NCI-H1092 (cell line): ENCODE measurements around the gene ACTN2.

Experiments used
- DNase-seq: peaks from one replicate; lab custom pipeline; 2025; lab: John Stamatoyannopoulos, UW

ACTN2 gene

DNA sequence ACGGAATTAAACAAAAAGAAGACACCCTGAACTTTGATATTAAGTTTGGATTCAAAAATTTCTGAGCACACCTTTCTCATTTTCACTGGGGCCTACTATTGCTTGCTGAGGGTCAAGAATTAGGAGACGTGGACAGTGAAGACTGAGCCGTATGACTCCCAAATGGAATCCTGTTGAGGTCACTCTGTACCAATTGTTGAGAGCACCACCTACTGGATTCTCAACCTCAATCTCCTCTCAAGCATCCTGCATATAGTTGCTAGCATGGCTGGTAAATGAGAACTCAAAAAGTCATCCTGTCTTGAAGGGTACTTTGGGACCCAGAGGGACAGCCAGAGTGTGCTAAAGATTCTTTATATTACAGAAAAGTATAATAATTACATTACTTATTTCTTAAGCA is 88.6 kb downstream of the ACTN2 start:
- DNase-seq = peak; percentile 8

DNA sequence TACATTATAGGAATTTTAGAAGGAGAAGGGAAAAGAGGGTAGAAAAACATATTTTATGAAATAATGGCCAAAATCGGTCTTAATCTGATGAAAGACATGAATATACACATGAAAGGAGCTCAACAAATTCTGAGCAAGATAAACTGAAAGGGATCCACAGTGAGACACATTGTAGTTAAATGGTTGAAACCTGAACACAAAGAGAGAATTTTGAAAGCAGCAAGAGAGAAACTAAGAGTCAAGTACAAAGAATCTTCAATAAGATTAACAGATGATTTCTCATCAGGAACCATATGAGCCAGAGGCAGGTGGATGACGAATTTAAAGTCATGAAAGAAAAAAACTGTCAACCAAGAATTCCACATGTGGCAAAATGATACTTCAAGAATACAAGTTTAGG is 93.0 kb downstream of the ACTN2 start:
- DNase-seq = no peak

DNA sequence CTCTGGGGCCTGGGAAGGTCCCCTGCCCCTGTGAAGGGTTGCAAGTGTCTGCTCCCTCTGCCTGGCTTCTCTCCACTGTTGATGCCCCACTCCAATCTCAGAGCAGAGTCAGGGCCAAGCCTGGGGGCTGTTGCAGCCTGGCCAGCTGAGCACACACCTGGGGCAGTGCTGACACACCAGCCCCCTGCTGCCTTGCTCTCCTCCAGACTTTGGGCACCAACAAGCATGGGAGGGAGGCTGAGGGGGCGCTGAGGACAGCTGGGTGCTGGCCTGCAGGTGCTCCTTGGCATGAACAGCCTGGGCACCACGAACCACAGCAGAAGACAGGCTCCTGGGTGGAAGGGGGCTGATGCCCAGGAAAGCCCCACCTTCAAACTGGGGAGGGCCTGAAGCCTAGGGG is 99.2 kb downstream of the ACTN2 start:
- DNase-seq = no peak

DNA sequence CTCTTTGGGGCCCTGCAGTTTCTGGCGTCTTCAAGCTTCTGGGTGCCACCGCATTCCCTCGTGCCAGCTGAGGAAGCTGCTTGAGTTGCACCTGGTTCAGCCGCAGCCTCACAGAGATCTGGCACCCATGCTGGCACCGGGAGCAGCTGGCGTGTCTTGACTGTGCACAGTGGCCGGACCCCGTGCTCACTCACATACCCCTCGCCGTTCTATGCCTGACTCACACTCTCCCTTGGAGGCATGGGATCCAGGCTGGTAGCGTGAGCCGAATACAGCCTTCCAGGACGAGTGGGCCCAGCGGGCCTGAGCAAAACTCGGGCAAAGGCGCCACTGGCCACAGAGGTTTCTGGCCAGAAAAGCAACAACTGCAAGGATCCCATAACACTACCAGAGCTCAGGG is 100.2 kb downstream of the ACTN2 start:
- no peak for DNase-seq

DNA sequence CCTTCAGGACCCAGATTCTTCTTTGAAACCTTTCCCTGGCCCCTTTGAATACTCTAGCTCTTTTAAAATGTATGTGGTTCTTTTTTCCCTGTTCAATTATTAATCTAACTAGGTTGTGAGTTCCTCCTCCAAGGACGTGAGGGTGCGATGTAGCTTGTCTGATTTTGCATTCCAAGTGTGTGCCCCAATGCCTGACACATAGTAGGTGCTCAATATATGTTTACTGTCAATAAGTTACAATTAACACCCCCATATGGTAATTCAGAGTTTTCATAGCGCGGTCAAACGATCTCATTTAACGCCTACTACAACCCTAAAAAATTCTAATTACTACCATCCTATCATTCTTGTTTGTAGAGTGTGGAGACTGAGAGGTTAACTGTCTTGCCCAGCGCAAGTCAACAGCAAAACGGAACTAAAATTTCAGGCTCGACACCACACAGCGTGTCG is 108.3 kb downstream of the ACTN2 start:
- DNase-seq = no peak

DNA sequence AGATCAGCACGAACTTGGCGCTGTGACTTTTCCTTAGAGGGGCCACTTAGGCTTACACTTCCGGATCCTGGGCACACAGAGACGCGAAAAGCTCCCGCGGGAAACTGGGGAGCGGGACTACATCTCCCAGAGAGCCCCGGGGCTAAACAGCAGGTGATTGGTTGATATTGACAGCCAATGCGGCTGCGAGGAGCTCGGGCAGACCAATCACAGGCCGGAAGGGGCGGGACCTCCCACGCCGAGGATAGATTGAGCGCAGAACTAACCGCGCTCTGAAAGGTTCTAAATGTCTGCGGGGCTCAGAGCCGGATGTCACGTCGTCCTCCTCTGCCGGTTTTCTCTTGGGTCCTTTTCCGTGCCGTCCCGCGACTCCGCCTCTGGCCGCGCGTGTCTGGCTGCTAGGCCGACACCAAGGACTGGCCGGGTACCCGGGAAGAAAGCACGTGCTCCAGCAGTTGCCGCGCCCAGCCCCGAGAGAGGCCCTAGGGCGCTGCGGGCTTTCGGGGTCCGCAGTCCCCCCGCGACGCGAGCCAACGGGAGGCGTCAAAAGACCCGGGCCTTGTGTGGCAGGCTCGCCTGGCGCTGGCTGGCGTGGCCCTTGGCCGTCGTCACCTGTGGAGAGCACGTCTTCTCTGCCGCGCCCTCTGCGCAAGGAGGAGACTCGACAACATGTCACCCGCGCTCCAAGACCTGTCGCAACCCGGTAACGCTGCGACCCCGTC is 108.9 kb downstream of the ACTN2 start, which contains the start of gene MTR:
Gene MTR (plus strand): TSS at position 258 of the 722 bp plus-strand sequence. CDS start 412 bp downstream, at position 670.
- DNase-seq = peak; percentile 99

DNA sequence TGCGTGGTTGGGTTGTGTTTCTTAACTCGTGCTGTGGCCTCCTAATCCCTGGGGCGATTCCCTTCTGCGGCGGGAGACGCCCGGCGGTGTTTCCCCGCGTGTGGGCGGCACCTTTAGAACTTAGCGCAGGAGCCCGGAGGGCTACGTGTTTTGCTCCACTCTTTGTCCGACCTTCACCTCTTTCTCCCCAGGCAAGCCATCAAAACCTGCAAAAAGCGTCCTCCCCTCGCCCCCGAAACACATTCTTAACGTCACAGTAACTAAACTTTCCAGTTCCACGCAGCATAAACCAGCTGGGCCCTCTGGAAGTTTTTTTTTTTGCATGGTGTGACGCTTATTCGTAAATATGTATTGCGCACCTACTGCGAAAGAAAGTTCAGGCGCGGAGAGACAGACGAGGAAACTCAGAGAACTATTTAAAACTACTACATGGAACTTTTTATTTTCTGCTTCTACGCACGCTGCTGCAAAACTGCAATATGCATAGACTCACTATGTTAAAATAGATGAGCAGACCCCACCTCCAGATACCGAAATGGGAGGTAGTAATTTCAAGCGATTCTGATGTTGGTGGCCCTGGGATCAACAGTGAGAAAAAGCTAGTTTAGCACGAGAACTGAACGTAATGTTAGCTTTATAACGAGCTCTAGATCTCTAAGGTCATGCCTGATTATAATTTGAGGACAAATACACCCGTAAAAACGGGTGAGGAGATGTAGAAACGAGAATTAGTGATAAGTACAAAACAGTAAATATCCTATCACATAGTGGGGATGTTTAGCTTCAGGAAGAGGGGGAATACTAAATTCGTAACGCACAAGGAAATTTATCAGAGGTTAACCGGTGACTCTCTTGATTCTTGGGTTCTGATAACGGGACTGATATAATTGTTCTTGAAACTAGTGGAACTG is 109.7 kb downstream of the ACTN2 start:
- DNase-seq = no peak

DNA sequence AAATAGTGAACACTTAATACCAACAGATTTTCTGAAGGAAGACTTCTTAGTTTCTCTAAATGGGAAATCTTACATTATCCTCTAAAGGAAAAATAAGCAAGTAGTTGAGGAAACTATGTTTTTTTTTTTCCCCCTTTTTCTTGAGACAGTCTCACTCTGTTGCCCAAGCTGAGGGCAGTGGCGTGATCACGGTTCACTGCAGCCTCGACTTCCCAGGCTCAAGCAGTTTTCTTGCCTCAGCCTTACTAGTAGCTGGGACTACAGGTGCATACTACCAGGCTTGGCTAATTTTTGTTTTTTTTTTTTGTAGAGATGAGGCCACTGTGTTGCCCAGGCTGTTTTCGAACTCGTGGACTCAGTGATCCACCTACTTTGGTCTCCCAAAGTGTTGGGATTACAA is 112.7 kb downstream of the ACTN2 start:
- no peak for DNase-seq

DNA sequence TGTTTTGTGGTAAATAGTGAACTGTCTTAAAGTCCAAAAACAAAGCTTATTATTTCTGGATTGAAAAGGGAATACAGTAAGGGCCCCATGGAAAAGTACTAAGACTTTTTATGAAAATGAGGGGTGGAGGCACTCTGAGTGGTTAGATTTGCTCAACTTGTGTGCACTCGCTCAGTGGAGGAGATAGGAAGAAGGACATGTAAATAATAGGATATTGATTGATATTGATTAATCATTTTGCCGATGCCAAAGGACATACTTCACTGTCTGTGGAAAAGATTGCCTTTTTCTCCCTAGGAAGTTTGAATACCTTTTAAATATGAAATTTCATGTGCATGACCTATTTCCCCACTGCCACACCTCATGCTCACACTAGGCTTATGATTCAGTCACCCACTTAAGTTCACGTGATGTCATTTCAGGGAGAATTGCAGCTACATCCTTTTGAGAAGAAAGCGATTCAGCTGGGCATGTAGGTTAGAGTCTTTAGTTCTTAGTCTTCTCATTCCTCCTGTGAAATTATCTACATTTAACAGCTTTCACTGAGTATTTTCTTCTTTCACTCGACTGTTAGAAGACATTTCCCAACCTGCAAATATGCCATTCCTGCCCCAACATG is 113.8 kb downstream of the ACTN2 start:
- DNase-seq = no peak

DNA sequence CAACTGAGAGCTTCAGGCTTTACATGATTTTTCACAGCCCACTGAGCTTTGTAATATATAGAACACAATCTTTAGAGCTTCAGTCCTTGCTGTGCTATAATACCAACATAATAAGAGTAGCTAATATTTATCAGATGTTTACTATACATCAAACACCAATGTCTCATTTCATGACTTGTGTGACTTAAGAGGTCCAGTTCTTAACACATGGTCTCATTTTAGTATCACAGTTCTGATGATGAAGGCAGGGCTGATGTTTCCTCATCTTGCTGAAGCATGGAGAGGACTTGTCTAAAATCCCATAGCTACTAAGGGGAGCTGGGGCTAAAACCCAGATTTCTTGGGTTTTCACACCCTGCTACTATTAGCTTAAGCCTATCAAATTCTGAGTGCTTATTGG is 114.3 kb downstream of the ACTN2 start:
- no peak for DNase-seq

DNA sequence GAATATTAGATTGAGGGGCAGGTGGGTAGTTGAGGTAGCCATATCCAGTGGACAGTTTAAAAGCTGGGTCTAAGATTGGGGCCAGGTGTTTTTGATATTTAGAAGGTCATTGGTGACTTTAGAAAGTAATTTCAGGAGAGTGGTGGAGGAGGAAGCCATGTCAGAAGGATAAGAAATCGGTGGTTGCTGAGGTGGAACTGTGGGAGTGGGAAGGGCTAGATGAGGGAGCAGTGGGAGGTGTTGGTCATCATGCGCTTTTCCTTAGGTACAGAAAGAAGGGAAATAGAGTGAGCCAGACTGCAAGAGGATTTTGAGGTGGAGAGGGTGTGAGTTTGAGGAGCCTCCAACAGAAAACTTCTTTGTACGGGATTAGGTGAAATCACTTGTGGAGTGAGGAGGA is 116.0 kb downstream of the ACTN2 start:
- DNase-seq = no peak

DNA sequence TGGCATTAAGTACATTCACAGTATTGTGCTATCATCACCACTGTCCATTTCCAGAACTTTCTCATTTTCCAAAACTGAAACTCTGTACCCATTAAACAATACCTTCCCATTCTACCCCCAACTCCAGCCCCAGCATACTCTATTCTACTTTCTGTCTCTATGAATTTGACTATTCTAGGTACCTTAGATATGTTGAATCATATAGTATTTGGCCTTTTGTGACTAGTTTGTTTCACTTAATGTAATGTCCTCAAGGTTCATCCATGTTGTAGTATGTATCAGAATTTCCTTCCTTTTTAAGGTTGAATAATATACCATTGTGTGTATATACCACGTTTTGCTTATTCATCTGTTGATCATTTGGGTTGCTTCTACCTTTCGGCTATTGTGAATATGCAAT is 120.3 kb downstream of the ACTN2 start:
- no peak for DNase-seq

DNA sequence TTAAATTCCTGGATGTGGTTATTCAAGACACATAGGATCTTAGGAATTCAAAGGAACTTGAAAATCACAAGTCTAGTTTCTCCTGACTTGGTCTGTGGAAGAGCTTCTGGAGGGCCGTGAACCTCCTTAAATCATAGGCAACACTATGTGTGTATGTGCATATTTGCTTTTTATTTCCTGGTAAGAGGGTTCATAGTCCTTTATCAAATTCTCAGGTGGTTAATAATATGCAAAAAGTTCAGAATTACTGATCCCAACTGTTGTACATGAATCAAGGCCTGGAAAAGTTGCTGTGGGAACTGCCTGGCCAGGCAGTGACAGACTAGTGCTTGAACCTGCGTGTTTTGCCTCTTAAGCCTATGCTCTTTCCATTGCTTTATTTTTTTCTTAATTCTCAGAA is 121.7 kb downstream of the ACTN2 start:
- DNase-seq = no peak

DNA sequence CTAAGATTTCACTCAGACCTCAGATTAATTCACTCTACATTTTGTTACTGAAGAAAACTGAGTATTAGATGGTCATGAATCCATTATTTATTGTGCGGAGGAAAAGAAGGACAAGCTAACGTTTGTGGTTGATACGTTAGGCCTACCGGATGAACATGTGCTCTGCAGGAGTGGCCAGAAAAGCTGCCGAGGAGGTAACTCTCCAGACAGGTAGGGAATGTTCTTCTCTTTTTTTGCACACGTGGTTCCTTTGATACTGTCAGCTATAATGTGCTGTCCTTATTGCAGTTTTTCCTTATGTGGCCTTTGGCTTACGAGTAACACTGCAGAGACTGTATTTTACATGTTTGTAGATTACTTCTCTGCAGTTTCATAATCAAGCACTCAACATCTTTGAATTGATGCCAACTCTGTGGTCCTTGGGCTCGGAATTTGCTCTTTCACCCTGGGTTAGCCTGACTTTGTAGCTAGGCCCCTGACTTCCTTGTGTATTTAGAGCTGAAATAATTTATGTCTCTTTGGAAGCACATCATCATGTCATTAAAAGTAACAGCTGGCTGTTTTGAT is 122.3 kb downstream of the ACTN2 start:
- DNase-seq = no peak

DNA sequence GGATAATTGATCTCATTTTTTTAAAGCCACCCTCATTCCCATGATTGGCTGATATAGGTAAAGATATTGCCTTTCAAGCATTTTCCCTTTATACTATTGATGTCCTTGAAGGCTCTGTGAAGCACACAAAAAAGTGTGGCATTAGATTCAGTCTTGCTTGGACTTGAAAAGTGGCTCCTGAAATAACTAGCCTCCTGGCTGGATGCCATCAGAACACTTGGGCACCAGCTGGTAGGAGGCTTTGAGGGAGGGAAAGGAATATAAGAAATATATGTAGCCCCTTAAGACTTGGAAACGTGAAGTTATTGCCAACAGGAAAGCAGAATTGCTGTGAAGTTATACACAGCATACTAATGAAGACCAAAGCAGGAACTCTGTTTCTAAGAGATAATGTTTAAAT is 122.8 kb downstream of the ACTN2 start:
- no peak for DNase-seq

DNA sequence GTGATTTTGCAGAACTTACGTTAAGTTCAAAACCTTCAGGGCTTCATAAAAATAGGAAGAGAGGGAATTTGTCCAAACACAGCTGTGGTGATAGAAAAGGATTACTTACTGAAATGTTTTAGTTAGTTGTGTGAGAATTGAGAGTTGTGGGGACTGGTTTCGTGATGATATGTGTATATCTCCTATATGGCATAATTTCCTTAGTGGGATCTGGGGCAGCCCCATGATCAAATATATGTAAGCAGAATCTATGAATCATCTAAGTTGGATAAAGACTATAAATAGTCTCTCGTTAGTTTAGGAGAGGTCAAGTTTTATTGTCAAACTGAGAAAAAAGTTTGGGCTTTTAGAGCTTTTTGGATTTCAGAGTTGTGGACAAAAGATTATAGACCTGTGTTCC is 123.7 kb downstream of the ACTN2 start:
- DNase-seq = no peak

DNA sequence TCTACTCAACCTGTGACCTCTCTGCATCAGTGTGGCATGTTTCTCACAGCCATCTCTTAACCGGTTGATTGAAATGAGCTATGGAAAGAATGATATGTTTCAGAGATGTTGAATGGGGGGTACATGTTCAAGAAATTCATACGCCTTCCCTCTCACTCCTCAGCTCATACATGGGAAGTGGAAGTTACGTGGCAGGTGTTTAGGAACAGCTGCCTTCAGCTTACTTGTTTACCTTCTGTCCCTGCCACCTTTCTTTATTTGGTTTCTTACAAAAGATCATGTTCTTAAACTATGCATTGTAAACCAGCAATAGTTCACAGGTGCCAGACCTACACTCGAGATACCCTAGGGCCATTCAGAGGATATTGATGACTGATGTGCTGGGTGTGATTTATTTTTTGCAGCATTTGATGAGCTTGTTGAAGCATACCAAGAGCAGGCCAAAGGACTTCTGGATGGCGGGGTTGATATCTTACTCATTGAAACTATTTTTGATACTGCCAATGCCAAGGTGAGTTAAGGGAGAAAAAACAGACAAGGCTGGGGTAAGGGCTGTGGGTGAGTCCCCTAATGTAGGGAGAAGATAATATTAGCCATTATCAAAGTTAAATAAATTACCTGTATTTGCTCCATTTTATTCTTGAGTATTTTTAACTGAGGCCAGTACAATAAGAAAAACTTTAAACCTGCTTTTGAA is 126.2 kb downstream of the ACTN2 start:
- no peak for DNase-seq
